Measurements from ENCODE around the gene EXOC4.

- TF ChIP-seq CTCF (IDR thresholded peaks at IDR 0.05; ENCODE audit: extremely low read depth in 1 of 2, insufficient read depth in 1 of 2, low read depth in 1 of 2, low read length in 2 of 2) (no peak), POLR2A (IDR thresholded peaks at IDR 0.05; ENCODE audit: low read depth, low read length) (no peak), GATA2 (IDR thresholded peaks at IDR 0.05; ENCODE audit: insufficient read depth, insufficient read length, low read depth, low read length) (no peak), POLR2AphosphoS5 (IDR thresholded peaks at IDR 0.05; ENCODE audit: insufficient read depth, low read depth, low read length) (no peak), MYC (IDR thresholded peaks at IDR 0.05; ENCODE audit: low read depth, low read length) (no peak)
- TF ChIP-seq, protein P1, sequence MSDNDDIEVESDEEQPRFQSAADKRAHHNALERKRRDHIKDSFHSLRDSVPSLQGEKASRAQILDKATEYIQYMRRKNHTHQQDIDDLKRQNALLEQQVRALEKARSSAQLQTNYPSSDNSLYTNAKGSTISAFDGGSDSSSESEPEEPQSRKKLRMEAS (IDR thresholded peaks at IDR 0.05; ENCODE audit: insufficient read depth, insufficient read length): no peak
Measured at GRCh38 chr7:134018306-134018705, 765.4 kb downstream of the EXOC4 start.
